Neural crest cell (in vitro differentiated cells): Measurements from ENCODE around the gene FNDC3A. TPM values are rescaled to one million over a fixed set of nuclear protein-coding genes. Genes with fewer than 3 reads are reported as not detected.

Source experiments
- DNase-seq: peaks from one replicate; pipeline ENCODE4 v3.0.0; 2021; ENCODE audit warnings: low read depth, mixed read lengths, low spot score
- H3K27ac Mint-ChIP-seq: one replicate; pipeline ENCODE4 v1.8.0; 2021; ENCODE audit warnings: mild to moderate bottlenecking, mixed read lengths; ENCODE audit not compliant: unreplicated experiment
- H3K27me3 Mint-ChIP-seq: 2 replicates; pipeline ENCODE4 v1.8.0; 2021; ENCODE audit warnings: low read depth, mild to moderate bottlenecking, mixed read lengths
- H3K36me3 Mint-ChIP-seq: 2 replicates; pipeline ENCODE4 v1.8.0; 2021; ENCODE audit warnings: low read depth, mild to moderate bottlenecking, mixed read lengths
- H3K4me1 Mint-ChIP-seq: 2 replicates; pipeline ENCODE4 v1.8.0; 2021; ENCODE audit warnings: mixed read lengths
- H3K4me3 Mint-ChIP-seq: one replicate; pipeline ENCODE4 v1.8.0; 2021; ENCODE audit warnings: mild to moderate bottlenecking, mixed read lengths
- H3K9me3 Mint-ChIP-seq: 2 replicates; pipeline ENCODE4 v1.8.0; 2021; ENCODE audit warnings: mixed read lengths
- long read RNA-seq: library from polyadenylated mRNA; unstranded; transcript quantifications from one replicate; pipeline ENCODE4 v2.0.0, GENCODE V29; 2020
- total RNA-seq: library from RNA; stranded (reverse); gene quantifications from 2 replicates; pipeline ENCODE4 v1.2.1, GENCODE V29; 2021
- TF ChIP-seq, protein P1 (sequence below): fragments of 200-600 bp; sonication (generic); conservative IDR thresholded peaks from 2 replicates; pipeline ENCODE4 v1.5.0; 2021; ENCODE audit warnings: antibody characterized with exemption, mild to moderate bottlenecking

The FNDC3A gene, protein sequence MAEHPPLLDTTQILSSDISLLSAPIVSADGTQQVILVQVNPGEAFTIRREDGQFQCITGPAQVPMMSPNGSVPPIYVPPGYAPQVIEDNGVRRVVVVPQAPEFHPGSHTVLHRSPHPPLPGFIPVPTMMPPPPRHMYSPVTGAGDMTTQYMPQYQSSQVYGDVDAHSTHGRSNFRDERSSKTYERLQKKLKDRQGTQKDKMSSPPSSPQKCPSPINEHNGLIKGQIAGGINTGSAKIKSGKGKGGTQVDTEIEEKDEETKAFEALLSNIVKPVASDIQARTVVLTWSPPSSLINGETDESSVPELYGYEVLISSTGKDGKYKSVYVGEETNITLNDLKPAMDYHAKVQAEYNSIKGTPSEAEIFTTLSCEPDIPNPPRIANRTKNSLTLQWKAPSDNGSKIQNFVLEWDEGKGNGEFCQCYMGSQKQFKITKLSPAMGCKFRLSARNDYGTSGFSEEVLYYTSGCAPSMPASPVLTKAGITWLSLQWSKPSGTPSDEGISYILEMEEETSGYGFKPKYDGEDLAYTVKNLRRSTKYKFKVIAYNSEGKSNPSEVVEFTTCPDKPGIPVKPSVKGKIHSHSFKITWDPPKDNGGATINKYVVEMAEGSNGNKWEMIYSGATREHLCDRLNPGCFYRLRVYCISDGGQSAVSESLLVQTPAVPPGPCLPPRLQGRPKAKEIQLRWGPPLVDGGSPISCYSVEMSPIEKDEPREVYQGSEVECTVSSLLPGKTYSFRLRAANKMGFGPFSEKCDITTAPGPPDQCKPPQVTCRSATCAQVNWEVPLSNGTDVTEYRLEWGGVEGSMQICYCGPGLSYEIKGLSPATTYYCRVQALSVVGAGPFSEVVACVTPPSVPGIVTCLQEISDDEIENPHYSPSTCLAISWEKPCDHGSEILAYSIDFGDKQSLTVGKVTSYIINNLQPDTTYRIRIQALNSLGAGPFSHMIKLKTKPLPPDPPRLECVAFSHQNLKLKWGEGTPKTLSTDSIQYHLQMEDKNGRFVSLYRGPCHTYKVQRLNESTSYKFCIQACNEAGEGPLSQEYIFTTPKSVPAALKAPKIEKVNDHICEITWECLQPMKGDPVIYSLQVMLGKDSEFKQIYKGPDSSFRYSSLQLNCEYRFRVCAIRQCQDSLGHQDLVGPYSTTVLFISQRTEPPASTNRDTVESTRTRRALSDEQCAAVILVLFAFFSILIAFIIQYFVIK
- 57.1 and 59.2 TPM in 2 replicates for total RNA-seq
- long read RNA-seq, partial matches to known transcripts = 65 of 85 reads
- long read RNA-seq, other reads (novel, unspliced or antisense) = 19 of 85 reads

DNA sequence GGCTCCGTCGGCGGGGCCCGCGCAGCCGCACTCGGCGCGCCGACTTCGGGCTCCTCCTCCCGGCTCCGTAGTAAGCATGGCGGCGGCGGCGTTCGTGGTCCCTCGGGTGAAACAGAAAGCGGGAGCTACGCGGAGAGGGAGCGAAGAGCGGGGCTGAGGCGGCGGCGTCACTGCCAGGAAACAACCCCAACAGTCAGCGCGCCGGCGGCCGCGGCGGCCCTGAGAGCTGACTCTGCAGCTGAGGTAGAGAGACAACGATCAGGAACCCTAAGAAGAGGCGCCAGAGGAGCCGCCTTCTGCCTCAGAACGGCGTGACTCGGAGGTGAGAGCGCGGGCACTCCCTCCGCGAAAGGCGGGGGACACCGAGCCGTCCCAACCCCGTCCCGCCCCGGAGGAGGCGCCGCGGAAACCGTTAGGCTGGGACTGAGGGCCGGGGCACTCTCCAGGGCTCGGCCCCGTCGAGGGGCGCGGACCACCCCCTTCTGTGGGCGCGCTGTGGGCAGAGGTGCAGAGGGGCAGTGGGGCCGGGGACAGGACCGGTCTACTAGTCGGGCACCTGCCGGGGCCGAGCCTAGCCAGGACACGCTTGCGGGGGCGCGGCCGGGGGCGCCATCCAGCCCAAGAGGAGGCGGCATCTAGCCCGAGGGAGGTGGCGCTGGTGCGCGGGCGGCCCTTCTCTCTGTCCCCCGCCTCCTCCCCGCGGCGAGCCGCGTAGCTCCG, at the start of gene FNDC3A:
FNDC3A (plus strand) TSS at position 57 of the 720 bp plus-strand sequence. CDS start 30,279 bp downstream, outside the sequence.
- Mint-ChIP-seq H3K4me3 (peak within 1 kb of the TSS; percentile 97), H3K27me3 (peaks cover 8% of the 10 kb centered on the region), H3K27ac (peak within 1 kb of the TSS; percentile 98), H3K36me3 (peaks cover 18% of the 10 kb centered on the region), H3K9me3 (peaks cover 12% of the 10 kb centered on the region), H3K4me1 (peaks cover 32% of the 10 kb centered on the region)
- TF ChIP-seq, protein P1, sequence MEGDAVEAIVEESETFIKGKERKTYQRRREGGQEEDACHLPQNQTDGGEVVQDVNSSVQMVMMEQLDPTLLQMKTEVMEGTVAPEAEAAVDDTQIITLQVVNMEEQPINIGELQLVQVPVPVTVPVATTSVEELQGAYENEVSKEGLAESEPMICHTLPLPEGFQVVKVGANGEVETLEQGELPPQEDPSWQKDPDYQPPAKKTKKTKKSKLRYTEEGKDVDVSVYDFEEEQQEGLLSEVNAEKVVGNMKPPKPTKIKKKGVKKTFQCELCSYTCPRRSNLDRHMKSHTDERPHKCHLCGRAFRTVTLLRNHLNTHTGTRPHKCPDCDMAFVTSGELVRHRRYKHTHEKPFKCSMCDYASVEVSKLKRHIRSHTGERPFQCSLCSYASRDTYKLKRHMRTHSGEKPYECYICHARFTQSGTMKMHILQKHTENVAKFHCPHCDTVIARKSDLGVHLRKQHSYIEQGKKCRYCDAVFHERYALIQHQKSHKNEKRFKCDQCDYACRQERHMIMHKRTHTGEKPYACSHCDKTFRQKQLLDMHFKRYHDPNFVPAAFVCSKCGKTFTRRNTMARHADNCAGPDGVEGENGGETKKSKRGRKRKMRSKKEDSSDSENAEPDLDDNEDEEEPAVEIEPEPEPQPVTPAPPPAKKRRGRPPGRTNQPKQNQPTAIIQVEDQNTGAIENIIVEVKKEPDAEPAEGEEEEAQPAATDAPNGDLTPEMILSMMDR = no peak
- DNase-seq = peak; percentile 68

DNA sequence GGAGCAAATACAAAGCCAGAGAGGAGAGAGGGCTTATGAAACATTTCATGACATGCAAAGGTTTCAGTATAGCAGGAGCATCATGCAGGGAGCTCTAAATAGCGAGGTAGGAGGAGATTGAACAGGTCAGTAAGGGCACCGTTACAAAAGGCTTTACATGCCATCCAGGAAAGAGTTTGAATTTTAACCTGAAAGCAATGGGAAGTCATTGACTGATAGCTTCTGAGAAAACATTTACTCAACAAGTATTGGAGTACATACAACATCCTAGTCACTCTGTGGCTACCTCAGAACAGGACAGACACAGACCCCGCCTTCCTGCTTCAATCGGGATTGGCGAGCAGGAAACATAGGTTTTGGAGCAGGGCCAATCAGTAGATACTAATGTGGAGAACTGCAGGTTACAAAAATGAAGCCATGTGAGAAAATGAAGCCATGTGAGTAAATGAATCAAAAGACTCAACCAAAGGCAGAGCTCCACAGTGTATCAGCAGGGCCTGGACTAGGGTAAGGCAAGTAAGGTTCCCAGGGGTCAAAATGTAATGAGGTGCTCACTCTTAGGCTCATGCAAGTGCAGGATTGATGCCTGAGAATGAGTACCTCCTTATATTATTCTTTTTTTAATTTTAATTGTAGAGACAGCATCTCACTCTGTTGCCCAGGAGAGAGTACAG, 46.8 kb upstream of the FNDC3A start:
- no peaks in the 10 kb centered on the region for H3K27me3 Mint-ChIP-seq
- TF ChIP-seq, protein P1 = no peak
- DNase-seq = no peak
- H3K27ac Mint-ChIP-seq = no peak overlapping the region
- no peak overlapping the region for H3K4me3 Mint-ChIP-seq
- H3K9me3 Mint-ChIP-seq = peaks cover 11% of the 10 kb centered on the region
- H3K4me1 Mint-ChIP-seq = no peaks in the 10 kb centered on the region
- H3K36me3 Mint-ChIP-seq = no peaks in the 10 kb centered on the region

DNA sequence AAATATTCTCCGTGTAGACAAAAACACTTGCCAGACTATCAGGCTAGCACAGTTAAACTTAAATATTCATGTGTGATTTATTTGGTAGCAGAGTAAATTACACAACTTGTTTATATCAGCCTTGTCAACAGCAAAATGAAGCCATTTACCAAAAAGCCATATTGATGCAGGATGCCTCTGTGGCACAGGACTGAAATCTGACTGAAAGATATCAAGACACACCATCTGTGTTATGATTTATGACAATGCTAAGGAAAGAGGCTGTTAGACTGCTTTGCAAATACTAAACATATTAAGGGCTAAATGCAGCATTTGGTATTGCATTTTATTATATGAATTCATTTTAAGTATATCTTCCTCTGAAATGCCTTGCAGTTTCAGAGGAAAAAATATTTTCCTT, 44.8 kb upstream of the FNDC3A start:
- H3K27me3 Mint-ChIP-seq = no peaks in the 10 kb centered on the region
- H3K9me3 Mint-ChIP-seq = peaks cover 21% of the 10 kb centered on the region
- TF ChIP-seq, protein P1 = no peak
- H3K4me3 Mint-ChIP-seq = no peak overlapping the region
- peaks cover 4% of the 10 kb centered on the region for H3K36me3 Mint-ChIP-seq
- H3K27ac Mint-ChIP-seq = no peak overlapping the region
- DNase-seq = no peak
- no peaks in the 10 kb centered on the region for H3K4me1 Mint-ChIP-seq

DNA sequence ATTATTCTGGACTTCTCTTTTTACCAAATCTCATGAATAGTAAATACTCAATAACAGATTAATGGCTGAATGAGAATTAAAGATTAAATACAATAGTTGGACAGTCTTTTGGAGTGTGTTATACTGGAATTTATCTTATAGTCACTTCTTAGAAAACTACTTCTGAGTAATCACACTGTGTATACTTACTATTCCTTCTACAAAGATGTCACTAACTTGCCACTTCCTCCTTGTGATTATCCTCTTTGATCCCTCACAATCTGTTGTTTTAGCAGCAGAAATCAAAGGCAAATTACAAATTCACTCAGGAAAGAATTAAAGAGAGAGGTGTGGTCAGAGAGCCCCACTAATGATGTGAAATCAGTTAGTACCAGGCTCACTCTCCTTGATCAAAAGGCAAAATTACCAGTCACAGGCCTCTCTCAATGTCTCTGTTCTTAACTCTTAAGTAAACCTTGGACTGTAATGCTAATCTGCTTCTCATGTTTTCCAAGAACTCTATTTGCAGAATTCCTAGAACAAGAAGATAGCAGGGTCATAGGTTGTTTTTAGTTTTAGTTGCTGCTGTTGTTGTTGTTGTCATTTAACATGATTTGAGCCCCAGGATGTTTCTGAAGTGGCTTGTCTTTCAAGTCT, 37.3 kb upstream of the FNDC3A start:
- H3K27me3 Mint-ChIP-seq = no peaks in the 10 kb centered on the region
- TF ChIP-seq, protein P1 = no peak
- no peak overlapping the region for H3K27ac Mint-ChIP-seq
- H3K9me3 Mint-ChIP-seq = peaks cover 16% of the 10 kb centered on the region
- H3K4me3 Mint-ChIP-seq = no peak overlapping the region
- H3K36me3 Mint-ChIP-seq = peaks cover 4% of the 10 kb centered on the region
- no peak for DNase-seq
- no peaks in the 10 kb centered on the region for H3K4me1 Mint-ChIP-seq
